Measurements from ENCODE around the gene SCAMP2. TPM values are rescaled to one million over a fixed set of nuclear protein-coding genes. Genes with fewer than 3 reads are reported as not detected.

The SCAMP2 gene
- total and polyA plus RNA-seq, 10 of the 15 experiments (the other 5 are each of a cell fraction or from before 2014, with no cell fraction given) = 10.9 to 158 (median 99.6) TPM

GRCh38 chr15:74802290-74802689, 70.9 kb downstream of the SCAMP2 start:
- BruUV-seq (replicated peaks) = no TSS peak
- peaks cover 6% of the 10 kb centered on the region for H4K20me1 ChIP-seq (ENCODE audit: control insufficient read depth, insufficient read depth)
- POLR2A ChIA-PET = no interaction called here
- in situ Hi-C loops (cut with MboI) = no loop called here
- H3K4me1 ChIP-seq (ENCODE audit: control insufficient read depth, insufficient read depth, low read length) = peaks cover 32% of the 10 kb centered on the region
- H3K9me3 ChIP-seq (replicated peaks; ENCODE audit: control insufficient read depth, insufficient read depth, low read length) = no peaks in the 10 kb centered on the region
- H3K79me2 ChIP-seq (ENCODE audit: control insufficient read depth, insufficient read depth, low read length) = peaks cover 18% of the 10 kb centered on the region
- no peak for FAIRE-seq
- H3K27me3 ChIP-seq (replicated peaks in 1 of 2; ENCODE audit: control insufficient read depth in 2 of 2, insufficient read depth in 2 of 2, low read length in 1 of 2) = no peaks in the 10 kb centered on the region
- CTCF ChIA-PET = interaction anchor here (25.9 kb wide), 1 partner anchor 26 kb away, joined by 1288 read pairs; the partner anchor contains the start of gene CSK
- WGBS (ENCODE audit: insufficient coverage, insufficient replicate concordance, low lambda C conversion rate, missing lambda C conversion rate) = 99% methylated on average over 20 of the region's 20 CpGs
- peaks cover 46 to 57% of the 10 kb centered on the region in 2 experiments for H3K36me3 ChIP-seq (ENCODE audit: control insufficient read depth in 2 of 2, insufficient read depth in 2 of 2, low read length in 1 of 2)
- no peak overlapping the region for H3K27ac ChIP-seq (ENCODE audit: control insufficient read depth, insufficient read depth)
- intact Hi-C loops (cut with micrococcal nuclease; ENCODE audit: unreplicated experiment) = loop anchor here (5.0 kb wide), 1 partner anchor 40 kb away; the partner anchor contains the start of gene ULK3
- no peak overlapping the region for H3K9ac ChIP-seq (ENCODE audit: control insufficient read depth, insufficient read depth, low read length)
- no peak for DNase-seq (ENCODE audit: low read depth, low spot score)
- H2AFZ ChIP-seq (ENCODE audit: control insufficient read depth, low read depth, low read length) = no peak overlapping the region
- no peak overlapping the region for H3K4me2 ChIP-seq (ENCODE audit: control insufficient read depth, insufficient read depth)
- no peak for ATAC-seq
- SMC1A ChIA-PET (ENCODE audit: uncharacterized antibody, unreplicated experiment) = no interaction called here
- TF ChIP-seq KLF5 (IDR thresholded peaks at IDR 0.05; ENCODE audit: partially characterized antibody) (no peak), MYC (IDR thresholded peaks at IDR 0.05; ENCODE audit: insufficient read depth, insufficient read length, insufficient replicate concordance, low read length, severe bottlenecking) (no peak), RBBP5 (conservative IDR thresholded peaks at IDR 0.05) (no peak), LARP7 (IDR thresholded peaks at IDR 0.05) (no peak), EGR1 (IDR thresholded peaks at IDR 0.05; ENCODE audit: borderline replicate concordance in 1 of 2, low read depth in 2 of 2, low read length in 2 of 2) (no peak), TCF3 (IDR thresholded peaks at IDR 0.05; ENCODE audit: borderline replicate concordance, insufficient read depth, low read depth, low read length) (no peak), SMAD1 (IDR thresholded peaks at IDR 0.05; ENCODE audit: low read depth, partially characterized antibody) (no peak), MEF2B (IDR thresholded peaks at IDR 0.05; ENCODE audit: partially characterized antibody, poor library complexity, severe bottlenecking) (no peak), IRF3 (IDR thresholded peaks at IDR 0.05) (no peak), CBX3 (IDR thresholded peaks at IDR 0.05; ENCODE audit: borderline replicate concordance, low read depth) (no peak), ZNF207 (IDR thresholded peaks at IDR 0.05; ENCODE audit: borderline replicate concordance) (no peak), IRF5 (IDR thresholded peaks at IDR 0.05; ENCODE audit: borderline replicate concordance) (no peak), NR2C2 (IDR thresholded peaks at IDR 0.05; ENCODE audit: borderline replicate concordance, control insufficient read depth, insufficient read length, low read depth) (no peak), SIN3A (IDR thresholded peaks at IDR 0.05; ENCODE audit: low read depth, low read length) (no peak), YY1 (IDR thresholded peaks at IDR 0.05; ENCODE audit: low read depth, low read length) (no peak), RAD51 (IDR thresholded peaks at IDR 0.05) (no peak), TARDBP (IDR thresholded peaks at IDR 0.05; ENCODE audit: borderline replicate concordance) (no peak), EED (IDR thresholded peaks at IDR 0.05; ENCODE audit: low read depth) (no peak)
- TF ChIP-seq, protein P1, sequence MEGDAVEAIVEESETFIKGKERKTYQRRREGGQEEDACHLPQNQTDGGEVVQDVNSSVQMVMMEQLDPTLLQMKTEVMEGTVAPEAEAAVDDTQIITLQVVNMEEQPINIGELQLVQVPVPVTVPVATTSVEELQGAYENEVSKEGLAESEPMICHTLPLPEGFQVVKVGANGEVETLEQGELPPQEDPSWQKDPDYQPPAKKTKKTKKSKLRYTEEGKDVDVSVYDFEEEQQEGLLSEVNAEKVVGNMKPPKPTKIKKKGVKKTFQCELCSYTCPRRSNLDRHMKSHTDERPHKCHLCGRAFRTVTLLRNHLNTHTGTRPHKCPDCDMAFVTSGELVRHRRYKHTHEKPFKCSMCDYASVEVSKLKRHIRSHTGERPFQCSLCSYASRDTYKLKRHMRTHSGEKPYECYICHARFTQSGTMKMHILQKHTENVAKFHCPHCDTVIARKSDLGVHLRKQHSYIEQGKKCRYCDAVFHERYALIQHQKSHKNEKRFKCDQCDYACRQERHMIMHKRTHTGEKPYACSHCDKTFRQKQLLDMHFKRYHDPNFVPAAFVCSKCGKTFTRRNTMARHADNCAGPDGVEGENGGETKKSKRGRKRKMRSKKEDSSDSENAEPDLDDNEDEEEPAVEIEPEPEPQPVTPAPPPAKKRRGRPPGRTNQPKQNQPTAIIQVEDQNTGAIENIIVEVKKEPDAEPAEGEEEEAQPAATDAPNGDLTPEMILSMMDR (IDR thresholded peaks at IDR 0.05 in 2 of 3, conservative IDR thresholded peaks at IDR 0.05 in 1 of 3; ENCODE audit: control insufficient read depth in 2 of 3, extremely low read depth in 1 of 3, insufficient read depth in 1 of 3, low read depth in 3 of 3, low read length in 3 of 3) = no peak
- TF ChIP-seq, protein P2, sequence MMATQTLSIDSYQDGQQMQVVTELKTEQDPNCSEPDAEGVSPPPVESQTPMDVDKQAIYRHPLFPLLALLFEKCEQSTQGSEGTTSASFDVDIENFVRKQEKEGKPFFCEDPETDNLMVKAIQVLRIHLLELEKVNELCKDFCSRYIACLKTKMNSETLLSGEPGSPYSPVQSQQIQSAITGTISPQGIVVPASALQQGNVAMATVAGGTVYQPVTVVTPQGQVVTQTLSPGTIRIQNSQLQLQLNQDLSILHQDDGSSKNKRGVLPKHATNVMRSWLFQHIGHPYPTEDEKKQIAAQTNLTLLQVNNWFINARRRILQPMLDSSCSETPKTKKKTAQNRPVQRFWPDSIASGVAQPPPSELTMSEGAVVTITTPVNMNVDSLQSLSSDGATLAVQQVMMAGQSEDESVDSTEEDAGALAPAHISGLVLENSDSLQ (IDR thresholded peaks at IDR 0.05) = no peak
- RAD21 ChIA-PET (ENCODE audit: unreplicated experiment) = interaction anchor here (1.0 to 3.9 kb wide), 3 partner anchors 9 to 79 kb away, joined by 3 to 28 read pairs (median 3); no protein-coding TSS in a partner anchor
- H3K4me3 ChIP-seq = no peak overlapping the region
